Measurements from ENCODE around the gene ACY1. TPM values are rescaled to one million over a fixed set of nuclear protein-coding genes. Genes with fewer than 3 reads are reported as not detected.

Gene ACY1
- total and polyA plus RNA-seq, 10 of the 15 experiments (the other 5 are each of a cell fraction or from before 2014, with no cell fraction given) = 18.5 to 42.2 (median 27.8) TPM

DNA sequence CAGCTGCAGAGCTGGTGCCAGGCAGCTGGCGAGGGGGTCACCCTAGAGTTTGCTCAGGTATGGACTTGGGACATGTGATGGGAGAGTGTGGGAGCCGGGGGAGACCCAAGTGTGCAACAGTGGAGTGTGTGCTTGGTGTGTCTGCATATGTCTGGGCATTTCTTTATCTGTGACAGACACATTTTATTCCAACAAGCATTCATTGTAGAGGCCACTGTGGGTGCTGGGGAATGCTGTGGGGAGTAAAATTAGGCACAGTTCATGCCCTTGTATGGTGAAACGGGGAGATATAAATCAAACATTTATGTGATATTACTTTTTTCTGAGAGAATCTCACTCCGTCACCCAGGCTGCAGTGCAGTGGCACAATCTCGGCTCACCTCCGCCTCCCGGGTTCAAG is 4.2 kb downstream of the ACY1 start:
- intact Hi-C loops (cut with micrococcal nuclease; ENCODE audit: unreplicated experiment) (no loop called here), in situ Hi-C loops (cut with MboI) (no loop called here)
- no peak for DNase-seq (ENCODE audit: low read depth, low spot score)
- peaks cover 5% of the 10 kb centered on the region for H3K79me2 ChIP-seq (ENCODE audit: control insufficient read depth, insufficient read depth, low read length)
- CTCF ChIA-PET = no interaction called here
- no peak overlapping the region for H3K4me2 ChIP-seq (ENCODE audit: control insufficient read depth, insufficient read depth)
- 0 out of 2 replicates have a peak, but pooled peaks cover 3% of the 10 kb centered on the region for H4K20me1 ChIP-seq (ENCODE audit: control insufficient read depth, insufficient read depth)
- no peak overlapping the region for H3K9ac ChIP-seq (ENCODE audit: control insufficient read depth, insufficient read depth, low read length)
- FAIRE-seq = no peak
- H3K27me3 ChIP-seq (replicated peaks in 1 of 2; ENCODE audit: control insufficient read depth in 2 of 2, insufficient read depth in 2 of 2, low read length in 1 of 2) = no peaks in the 10 kb centered on the region
- peaks cover under 1 to 4% of the 10 kb centered on the region in 2 experiments; a peak in 3 of 4 replicates for H3K36me3 ChIP-seq (ENCODE audit: control insufficient read depth in 2 of 2, insufficient read depth in 2 of 2, low read length in 1 of 2)
- no peak for ATAC-seq
- no TSS peak for BruUV-seq (replicated peaks)
- H2AFZ ChIP-seq (ENCODE audit: control insufficient read depth, low read depth, low read length) = no peak overlapping the region
- RAD21 ChIA-PET (ENCODE audit: unreplicated experiment) = no interaction called here
- WGBS (ENCODE audit: insufficient coverage, insufficient replicate concordance, low lambda C conversion rate, missing lambda C conversion rate) = 88% methylated on average over 7 of the region's 7 CpGs
- H3K4me1 ChIP-seq (ENCODE audit: control insufficient read depth, insufficient read depth, low read length) = peaks cover 5% of the 10 kb centered on the region
- POLR2A ChIA-PET = no interaction called here
- H3K4me3 ChIP-seq = no peak overlapping the region
- H3K9me3 ChIP-seq (replicated peaks; ENCODE audit: control insufficient read depth, insufficient read depth, low read length) = no peaks in the 10 kb centered on the region
- no peak overlapping the region for H3K27ac ChIP-seq (ENCODE audit: control insufficient read depth, insufficient read depth)
- SMC1A ChIA-PET (ENCODE audit: uncharacterized antibody, unreplicated experiment) = no interaction called here
- TF ChIP-seq ZNF24 (IDR thresholded peaks at IDR 0.05) = no peak
- TF ChIP-seq MYC (IDR thresholded peaks at IDR 0.05; ENCODE audit: insufficient read depth, insufficient read length, insufficient replicate concordance, low read length, severe bottlenecking) = no peak
- no peak for TF ChIP-seq ZNF384 (IDR thresholded peaks at IDR 0.05; ENCODE audit: borderline replicate concordance, low read depth, low read length)
- TF ChIP-seq, protein P1, sequence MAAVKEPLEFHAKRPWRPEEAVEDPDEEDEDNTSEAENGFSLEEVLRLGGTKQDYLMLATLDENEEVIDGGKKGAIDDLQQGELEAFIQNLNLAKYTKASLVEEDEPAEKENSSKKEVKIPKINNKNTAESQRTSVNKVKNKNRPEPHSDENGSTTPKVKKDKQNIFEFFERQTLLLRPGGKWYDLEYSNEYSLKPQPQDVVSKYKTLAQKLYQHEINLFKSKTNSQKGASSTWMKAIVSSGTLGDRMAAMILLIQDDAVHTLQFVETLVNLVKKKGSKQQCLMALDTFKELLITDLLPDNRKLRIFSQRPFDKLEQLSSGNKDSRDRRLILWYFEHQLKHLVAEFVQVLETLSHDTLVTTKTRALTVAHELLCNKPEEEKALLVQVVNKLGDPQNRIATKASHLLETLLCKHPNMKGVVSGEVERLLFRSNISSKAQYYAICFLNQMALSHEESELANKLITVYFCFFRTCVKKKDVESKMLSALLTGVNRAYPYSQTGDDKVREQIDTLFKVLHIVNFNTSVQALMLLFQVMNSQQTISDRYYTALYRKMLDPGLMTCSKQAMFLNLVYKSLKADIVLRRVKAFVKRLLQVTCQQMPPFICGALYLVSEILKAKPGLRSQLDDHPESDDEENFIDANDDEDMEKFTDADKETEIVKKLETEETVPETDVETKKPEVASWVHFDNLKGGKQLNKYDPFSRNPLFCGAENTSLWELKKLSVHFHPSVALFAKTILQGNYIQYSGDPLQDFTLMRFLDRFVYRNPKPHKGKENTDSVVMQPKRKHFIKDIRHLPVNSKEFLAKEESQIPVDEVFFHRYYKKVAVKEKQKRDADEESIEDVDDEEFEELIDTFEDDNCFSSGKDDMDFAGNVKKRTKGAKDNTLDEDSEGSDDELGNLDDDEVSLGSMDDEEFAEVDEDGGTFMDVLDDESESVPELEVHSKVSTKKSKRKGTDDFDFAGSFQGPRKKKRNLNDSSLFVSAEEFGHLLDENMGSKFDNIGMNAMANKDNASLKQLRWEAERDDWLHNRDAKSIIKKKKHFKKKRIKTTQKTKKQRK (IDR thresholded peaks at IDR 0.05; ENCODE audit: low read depth, low read length) = no peak
- no peak for TF ChIP-seq CHD2 (IDR thresholded peaks at IDR 0.05; ENCODE audit: borderline replicate concordance, low read depth, low read length)
- TF ChIP-seq ZBED1 (IDR thresholded peaks at IDR 0.05; ENCODE audit: borderline replicate concordance) = no peak
- TF ChIP-seq, protein P2, sequence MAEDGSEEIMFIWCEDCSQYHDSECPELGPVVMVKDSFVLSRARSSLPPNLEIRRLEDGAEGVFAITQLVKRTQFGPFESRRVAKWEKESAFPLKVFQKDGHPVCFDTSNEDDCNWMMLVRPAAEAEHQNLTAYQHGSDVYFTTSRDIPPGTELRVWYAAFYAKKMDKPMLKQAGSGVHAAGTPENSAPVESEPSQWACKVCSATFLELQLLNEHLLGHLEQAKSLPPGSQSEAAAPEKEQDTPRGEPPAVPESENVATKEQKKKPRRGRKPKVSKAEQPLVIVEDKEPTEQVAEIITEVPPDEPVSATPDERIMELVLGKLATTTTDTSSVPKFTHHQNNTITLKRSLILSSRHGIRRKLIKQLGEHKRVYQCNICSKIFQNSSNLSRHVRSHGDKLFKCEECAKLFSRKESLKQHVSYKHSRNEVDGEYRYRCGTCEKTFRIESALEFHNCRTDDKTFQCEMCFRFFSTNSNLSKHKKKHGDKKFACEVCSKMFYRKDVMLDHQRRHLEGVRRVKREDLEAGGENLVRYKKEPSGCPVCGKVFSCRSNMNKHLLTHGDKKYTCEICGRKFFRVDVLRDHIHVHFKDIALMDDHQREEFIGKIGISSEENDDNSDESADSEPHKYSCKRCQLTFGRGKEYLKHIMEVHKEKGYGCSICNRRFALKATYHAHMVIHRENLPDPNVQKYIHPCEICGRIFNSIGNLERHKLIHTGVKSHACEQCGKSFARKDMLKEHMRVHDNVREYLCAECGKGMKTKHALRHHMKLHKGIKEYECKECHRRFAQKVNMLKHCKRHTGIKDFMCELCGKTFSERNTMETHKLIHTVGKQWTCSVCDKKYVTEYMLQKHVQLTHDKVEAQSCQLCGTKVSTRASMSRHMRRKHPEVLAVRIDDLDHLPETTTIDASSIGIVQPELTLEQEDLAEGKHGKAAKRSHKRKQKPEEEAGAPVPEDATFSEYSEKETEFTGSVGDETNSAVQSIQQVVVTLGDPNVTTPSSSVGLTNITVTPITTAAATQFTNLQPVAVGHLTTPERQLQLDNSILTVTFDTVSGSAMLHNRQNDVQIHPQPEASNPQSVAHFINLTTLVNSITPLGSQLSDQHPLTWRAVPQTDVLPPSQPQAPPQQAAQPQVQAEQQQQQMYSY (CRISPR knock-in tag; IDR thresholded peaks at IDR 0.05) = no peak
- TF ChIP-seq ZNF274 (IDR thresholded peaks at IDR 0.05; ENCODE audit: insufficient read depth, insufficient read length) = no peak
- TF ChIP-seq NR2C2 (IDR thresholded peaks at IDR 0.05; ENCODE audit: borderline replicate concordance, control insufficient read depth, insufficient read length, low read depth) = no peak
- no peak for TF ChIP-seq HCFC1 (IDR thresholded peaks at IDR 0.05; ENCODE audit: low read length)
- TF ChIP-seq RAD51 (IDR thresholded peaks at IDR 0.05) = no peak
- no peak for TF ChIP-seq SUZ12 (IDR thresholded peaks at IDR 0.05; ENCODE audit: unreplicated experiment)
- TF ChIP-seq CTCF (IDR thresholded peaks at IDR 0.05 in 2 of 3, conservative IDR thresholded peaks at IDR 0.05 in 1 of 3; ENCODE audit: control insufficient read depth in 2 of 3, extremely low read depth in 1 of 3, insufficient read depth in 1 of 3, low read depth in 3 of 3, low read length in 3 of 3) = no peak
- TF ChIP-seq, protein P3, sequence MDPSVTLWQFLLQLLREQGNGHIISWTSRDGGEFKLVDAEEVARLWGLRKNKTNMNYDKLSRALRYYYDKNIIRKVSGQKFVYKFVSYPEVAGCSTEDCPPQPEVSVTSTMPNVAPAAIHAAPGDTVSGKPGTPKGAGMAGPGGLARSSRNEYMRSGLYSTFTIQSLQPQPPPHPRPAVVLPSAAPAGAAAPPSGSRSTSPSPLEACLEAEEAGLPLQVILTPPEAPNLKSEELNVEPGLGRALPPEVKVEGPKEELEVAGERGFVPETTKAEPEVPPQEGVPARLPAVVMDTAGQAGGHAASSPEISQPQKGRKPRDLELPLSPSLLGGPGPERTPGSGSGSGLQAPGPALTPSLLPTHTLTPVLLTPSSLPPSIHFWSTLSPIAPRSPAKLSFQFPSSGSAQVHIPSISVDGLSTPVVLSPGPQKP (IDR thresholded peaks at IDR 0.05; ENCODE audit: low read depth, low read length) = no peak
- TF ChIP-seq GATAD2B (conservative IDR thresholded peaks at IDR 0.05; ENCODE audit: low read depth) = no peak

All from GM12878 (cell line).